ENCODE measurements around the gene CBS.
"Not testable (repeated sequence)": the region's sequence is repeated elsewhere in the genome, so short reads cannot be mapped to it uniquely, and the experiment has no call there.

The CBS gene

GRCh38 chr21:43066690-43067089 lies 8.9 kb downstream of the CBS start:
- DNase-seq: not testable (repeated sequence)

GRCh38 chr21:43065991-43066390 lies 9.6 kb downstream of the CBS start:
- DNase-seq: not testable (repeated sequence)

- DNase-seq: not testable (repeated sequence)
Observed at GRCh38 chr21:43064265-43064917, 11.2 kb downstream of the CBS start.

GRCh38 chr21:43062955-43063664 lies 12.5 kb downstream of the CBS start:
- DNase-seq: not testable (repeated sequence)

- not testable (repeated sequence) for DNase-seq
Observed at GRCh38 chr21:43053112-43053511, 22.5 kb downstream of the CBS start.

GRCh38 chr21:43045876-43046821 lies 29.5 kb downstream of the CBS start:
- not testable (repeated sequence) for DNase-seq

- not testable (repeated sequence) for DNase-seq
Observed at GRCh38 chr21:43045165-43045875, 30.3 kb downstream of the CBS start.

- not testable (repeated sequence) for DNase-seq
Observed at GRCh38 chr21:43044547-43044946, 31.1 kb downstream of the CBS start.

- not testable (repeated sequence) for DNase-seq
Observed at GRCh38 chr21:43043291-43043690, 32.3 kb downstream of the CBS start.

- not testable (repeated sequence) for DNase-seq
Observed at GRCh38 chr21:43042169-43042568, 33.5 kb downstream of the CBS start.

GRCh38 chr21:43038659-43039044 lies 37.0 kb downstream of the CBS start:
- not testable (repeated sequence) for DNase-seq

GRCh38 chr21:43037918-43038658 lies 37.5 kb downstream of the CBS start:
- not testable (repeated sequence) for DNase-seq

- not testable (repeated sequence) for DNase-seq
Observed at GRCh38 chr21:43036889-43037288, 38.7 kb downstream of the CBS start.

- DNase-seq: no peak
Observed at GRCh38 chr21:43034826-43035225, 40.8 kb downstream of the CBS start.

GRCh38 chr21:43034101-43034500 lies 41.5 kb downstream of the CBS start:
- DNase-seq: no peak

- no peak for DNase-seq
Observed at GRCh38 chr21:43031121-43031619, 44.5 kb downstream of the CBS start.

- DNase-seq: no peak
Observed at GRCh38 chr21:43029785-43030184, 45.9 kb downstream of the CBS start.

- no peak for DNase-seq
Observed at GRCh38 chr21:43027846-43028731, 47.5 kb downstream of the CBS start.

- DNase-seq: no peak
Observed at GRCh38 chr21:43025636-43026180, 49.9 kb downstream of the CBS start.

- no peak for DNase-seq
Observed at GRCh38 chr21:43024439-43025136, 51.0 kb downstream of the CBS start.
